Suprapubic skin (tissue), 4 donors: Measurements from ENCODE around the gene MRNIP. TPM values are rescaled to one million over a fixed set of nuclear protein-coding genes. Genes with fewer than 3 reads are reported as not detected.

Experiments used
- DNase-seq, 2 donors: peaks; one replicate each; pipeline ENCODE4 v3.0.0-alpha.2; 2019; ENCODE audit warnings: low spot score in 2 of 2
- H3K27ac ChIP-seq: fragments of 200-600 bp; sonication (generic); one replicate; pipeline ENCODE4 v1.5.1; 2019
- H3K27me3 ChIP-seq: fragments of 200-600 bp; sonication (generic); one replicate; pipeline ENCODE4 v1.5.1; 2019
- H3K36me3 ChIP-seq: fragments of 200-600 bp; sonication (generic); one replicate; pipeline ENCODE4 v1.5.1; 2019
- H3K4me1 ChIP-seq: fragments of 200-600 bp; sonication (generic); one replicate; pipeline ENCODE4 v1.5.1; 2019
- H3K4me3 ChIP-seq: fragments of 200-600 bp; sonication (generic); one replicate; pipeline ENCODE4 v1.5.1; 2019; ENCODE audit warnings: mild to moderate bottlenecking
- H3K9me3 ChIP-seq: fragments of 200-600 bp; sonication (generic); one replicate; pipeline ENCODE4 v1.5.1; 2019
- EP300 ChIP-seq: sonication (generic); formaldehyde crosslinking; IDR thresholded peaks from one replicate; pipeline ENCODE4 v1.6.1; 2017; ENCODE audit warnings: antibody characterized with exemption
- POLR2A ChIP-seq, 2 donors: fragments of 450-650 bp; IDR thresholded peaks; one replicate each; pipeline ENCODE4 v1.6.1; 2017; ENCODE audit warnings: antibody characterized with exemption in 2 of 2, mild to moderate bottlenecking in 2 of 2, moderate library complexity in 2 of 2
- POLR2AphosphoS5 ChIP-seq, 3 donors: sonication (generic); formaldehyde crosslinking; IDR thresholded peaks; one replicate each; pipeline ENCODE4 v1.6.1; 2017; ENCODE audit warnings: antibody characterized with exemption in 3 of 3
- WGBS: methylation state at CpG from one replicate; pipeline ENCODE4 v1.1.5; 2018; 5-methylcytosine and 5-hydroxymethylcytosine counted together
- total RNA-seq, 4 donors: library from RNA; depleted of rRNA; stranded (reverse); fragments of >200 nt; gene quantifications; one replicate each; pipeline ENCODE4 v1.1.0, GENCODE V29; 2016
- TF ChIP-seq, protein P1 (sequence below), 2 donors: fragments of 200-600 bp in 1 of 2; fragments of 450-650 bp in 1 of 2; sonication (generic) in 1 of 2; IDR thresholded peaks; one replicate each; pipeline ENCODE4 v1.5.1; 2016 to 2019; ENCODE audit warnings: antibody characterized with exemption in 2 of 2, mild to moderate bottlenecking in 1 of 2, moderate library complexity in 1 of 2

Gene MRNIP
- total RNA-seq, 4 donors from 2014 or later, result 11.6 to 102 (median 22.6) TPM

DNA sequence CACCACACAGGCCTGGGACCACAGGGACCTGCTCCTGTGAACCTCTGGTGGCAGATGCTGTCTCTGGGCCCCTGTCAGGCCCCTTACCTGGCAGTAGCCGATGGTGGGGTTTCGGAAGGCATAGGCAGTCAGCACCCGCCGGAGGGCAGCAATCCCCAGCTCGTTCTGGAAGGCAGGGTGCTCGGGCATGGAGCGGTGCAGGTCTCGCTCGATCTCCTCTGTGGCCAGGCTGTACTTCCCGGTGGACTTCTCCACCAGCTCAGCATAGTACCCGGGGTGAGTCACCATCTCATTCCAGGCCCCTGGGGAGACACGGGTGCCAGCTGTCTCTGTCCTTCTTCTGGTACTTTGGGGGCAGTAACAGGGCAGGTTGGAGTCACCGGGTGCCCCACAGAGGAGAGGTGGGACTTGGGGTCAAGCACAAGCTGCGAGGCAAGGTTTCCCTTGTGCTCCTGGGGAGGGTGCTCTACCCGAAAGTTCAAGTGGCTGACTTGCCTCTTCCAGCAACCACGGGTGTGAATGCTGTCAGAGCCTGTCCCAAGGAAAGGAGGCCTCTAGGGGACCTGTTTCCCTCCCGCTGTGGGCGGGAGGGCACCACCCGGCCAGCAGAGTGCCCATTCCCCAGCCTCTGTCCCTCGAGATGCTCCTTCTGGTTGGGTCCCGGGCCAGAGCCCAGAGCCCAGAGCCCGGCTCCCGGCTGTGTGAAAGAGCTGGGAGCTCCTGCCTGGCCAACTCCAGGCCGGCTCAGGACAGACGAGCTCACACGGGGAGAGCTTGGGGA, 19.8 kb upstream of the MRNIP start:
- DNase-seq, result no peak
- Histone ChIP-seq H3K9me3 (no peaks in the 10 kb centered on the region), H3K4me1 (no peaks in the 10 kb centered on the region), H3K27me3 (no peaks in the 10 kb centered on the region), H3K4me3 (no peak overlapping the region), H3K36me3 (peaks cover 70% of the 10 kb centered on the region), H3K27ac (no peak overlapping the region)
- TF ChIP-seq POLR2A (IDR thresholded peaks at IDR 0.05) (no peak), POLR2AphosphoS5 (IDR thresholded peaks at IDR 0.05) (no peak), EP300 (no peak)
- TF ChIP-seq, protein P1, sequence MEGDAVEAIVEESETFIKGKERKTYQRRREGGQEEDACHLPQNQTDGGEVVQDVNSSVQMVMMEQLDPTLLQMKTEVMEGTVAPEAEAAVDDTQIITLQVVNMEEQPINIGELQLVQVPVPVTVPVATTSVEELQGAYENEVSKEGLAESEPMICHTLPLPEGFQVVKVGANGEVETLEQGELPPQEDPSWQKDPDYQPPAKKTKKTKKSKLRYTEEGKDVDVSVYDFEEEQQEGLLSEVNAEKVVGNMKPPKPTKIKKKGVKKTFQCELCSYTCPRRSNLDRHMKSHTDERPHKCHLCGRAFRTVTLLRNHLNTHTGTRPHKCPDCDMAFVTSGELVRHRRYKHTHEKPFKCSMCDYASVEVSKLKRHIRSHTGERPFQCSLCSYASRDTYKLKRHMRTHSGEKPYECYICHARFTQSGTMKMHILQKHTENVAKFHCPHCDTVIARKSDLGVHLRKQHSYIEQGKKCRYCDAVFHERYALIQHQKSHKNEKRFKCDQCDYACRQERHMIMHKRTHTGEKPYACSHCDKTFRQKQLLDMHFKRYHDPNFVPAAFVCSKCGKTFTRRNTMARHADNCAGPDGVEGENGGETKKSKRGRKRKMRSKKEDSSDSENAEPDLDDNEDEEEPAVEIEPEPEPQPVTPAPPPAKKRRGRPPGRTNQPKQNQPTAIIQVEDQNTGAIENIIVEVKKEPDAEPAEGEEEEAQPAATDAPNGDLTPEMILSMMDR (IDR thresholded peaks at IDR 0.05), result no peak
- 81% methylated on average over 9 of the region's 26 CpGs for WGBS

DNA sequence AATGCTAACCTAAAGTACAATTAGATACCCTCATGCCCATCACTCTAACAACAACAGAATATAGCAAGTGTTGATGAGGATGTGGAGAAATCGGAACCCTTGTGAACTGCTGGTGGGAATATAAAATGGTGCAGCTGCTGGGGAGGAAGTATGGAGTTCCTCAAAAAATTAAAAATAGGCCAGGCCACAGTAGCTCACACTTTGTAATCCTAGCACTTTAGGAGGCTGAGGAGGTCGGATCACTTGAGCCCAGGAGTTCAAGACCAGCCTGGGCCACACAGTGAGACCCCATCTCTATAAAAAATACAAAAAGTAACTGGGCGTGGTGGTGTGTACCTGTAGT, 18.0 kb upstream of the MRNIP start:
- TF ChIP-seq POLR2AphosphoS5 (IDR thresholded peaks at IDR 0.05), result no peak
- no peak for TF ChIP-seq EP300
- no peak for TF ChIP-seq POLR2A (IDR thresholded peaks at IDR 0.05)
- TF ChIP-seq, protein P1 (IDR thresholded peaks at IDR 0.05), result no peak
- no peaks in the 10 kb centered on the region for H3K4me1 ChIP-seq
- H3K36me3 ChIP-seq, result peaks cover 84% of the 10 kb centered on the region
- DNase-seq, result no peak
- H3K27me3 ChIP-seq, result no peaks in the 10 kb centered on the region
- H3K9me3 ChIP-seq, result no peaks in the 10 kb centered on the region
- H3K4me3 ChIP-seq, result no peak overlapping the region
- WGBS, result 96% methylated on average over 3 of the region's 3 CpGs
- no peak overlapping the region for H3K27ac ChIP-seq

DNA sequence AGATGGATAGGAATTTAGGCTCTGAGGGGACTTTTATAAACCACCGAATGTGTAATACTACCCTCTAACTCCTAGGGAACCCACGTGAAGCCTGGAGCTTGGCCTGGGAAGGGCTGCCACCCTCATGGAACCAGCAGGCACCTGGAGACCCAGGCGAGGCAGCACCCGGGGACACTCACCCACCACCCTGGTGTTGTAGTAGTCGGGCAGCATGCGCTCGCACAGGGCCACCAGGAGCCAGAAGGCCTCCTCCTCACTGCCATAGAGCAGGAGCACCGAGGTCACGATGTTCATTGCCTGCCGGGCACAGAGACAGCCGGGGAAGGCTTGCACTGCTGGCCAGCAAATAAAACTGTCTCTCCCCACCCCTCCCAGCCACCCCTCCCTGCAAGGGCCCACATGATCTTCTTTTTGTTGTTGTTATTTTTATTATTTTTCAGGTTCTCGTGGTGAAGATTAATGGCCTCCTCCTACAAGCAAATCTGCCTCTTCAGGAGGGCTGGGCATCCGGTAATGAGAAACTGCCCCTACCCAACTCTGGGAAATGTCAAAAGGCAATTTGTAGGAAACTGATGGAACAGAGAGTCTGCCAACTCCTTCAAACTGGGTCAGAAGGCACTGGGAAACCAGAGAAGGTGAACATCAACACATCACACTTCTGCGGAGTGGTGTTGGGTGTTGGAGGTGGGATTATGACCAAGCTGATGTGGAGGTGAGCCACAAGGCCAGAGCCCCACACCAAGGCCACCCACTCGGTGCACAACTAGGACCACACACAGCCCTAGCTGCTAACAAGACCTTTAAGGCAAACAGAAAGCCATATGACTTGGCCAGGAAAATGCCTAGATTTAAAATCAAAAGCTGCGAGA, 17.4 kb upstream of the MRNIP start:
- Histone ChIP-seq H3K4me1 (no peaks in the 10 kb centered on the region), H3K36me3 (peaks cover 88% of the 10 kb centered on the region), H3K27me3 (no peaks in the 10 kb centered on the region), H3K9me3 (no peaks in the 10 kb centered on the region), H3K4me3 (no peak overlapping the region), H3K27ac (no peak overlapping the region)
- WGBS, result 92% methylated on average over 13 of the region's 16 CpGs
- no peak for DNase-seq
- TF ChIP-seq POLR2AphosphoS5 (IDR thresholded peaks at IDR 0.05), result no peak
- no peak for TF ChIP-seq EP300
- TF ChIP-seq POLR2A (IDR thresholded peaks at IDR 0.05), result no peak
- TF ChIP-seq, protein P1 (IDR thresholded peaks at IDR 0.05), result no peak

DNA sequence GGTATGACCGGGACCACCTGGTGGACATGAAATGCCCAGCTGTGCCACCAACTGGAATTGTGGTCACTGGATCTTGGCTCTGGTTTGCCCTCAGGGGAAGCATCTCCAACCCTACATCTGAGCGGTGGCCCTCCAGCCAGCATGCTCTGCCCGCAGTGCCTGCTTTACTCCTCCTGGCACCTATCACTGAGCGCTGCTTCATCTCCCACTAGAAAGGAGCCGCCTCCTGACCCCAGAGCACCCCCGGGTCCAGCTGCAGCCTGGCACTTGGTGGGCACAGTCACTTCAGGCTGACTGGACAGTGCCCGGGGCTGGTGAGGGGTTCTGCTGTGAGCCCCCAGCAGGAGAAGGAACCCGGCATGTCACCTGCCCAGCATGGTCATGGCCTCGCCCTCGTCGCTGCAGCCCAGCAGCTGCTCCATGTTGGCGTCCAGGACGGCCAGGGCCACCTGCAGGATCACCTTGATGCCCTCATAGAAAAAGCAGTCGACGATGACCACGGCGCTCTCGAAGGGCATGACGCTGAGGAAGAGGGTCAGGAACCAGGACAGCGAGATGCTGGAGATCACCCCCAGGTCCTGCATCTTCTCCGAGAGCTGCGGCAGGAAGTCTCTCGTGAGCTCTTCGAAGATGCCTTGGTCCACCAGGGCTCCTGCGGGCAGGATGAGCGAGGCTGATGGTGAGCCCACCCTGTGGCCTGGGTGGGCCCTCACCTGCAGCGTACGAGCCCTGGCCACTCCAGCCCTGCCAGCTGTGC, 16.1 kb upstream of the MRNIP start:
- Histone ChIP-seq H3K36me3 (peaks cover 88% of the 10 kb centered on the region), H3K27me3 (no peaks in the 10 kb centered on the region), H3K27ac (no peak overlapping the region), H3K9me3 (no peaks in the 10 kb centered on the region), H3K4me1 (no peaks in the 10 kb centered on the region), H3K4me3 (no peak overlapping the region)
- DNase-seq, result no peak
- no peak for TF ChIP-seq POLR2AphosphoS5 (IDR thresholded peaks at IDR 0.05)
- no peak for TF ChIP-seq EP300
- TF ChIP-seq, protein P1 (IDR thresholded peaks at IDR 0.05), result no peak
- TF ChIP-seq POLR2A (IDR thresholded peaks at IDR 0.05), result no peak
- WGBS, result 97% methylated on average over 28 of the region's 28 CpGs
